ENCODE data around the gene SMIM36. TPM values are rescaled to one million over a fixed set of nuclear protein-coding genes. Genes with fewer than 3 reads are reported as not detected.
"Not testable (repeated sequence)": the region's sequence is repeated elsewhere in the genome, so short reads cannot be mapped to it uniquely, and the experiment has no call there.

SMIM36 gene
- total RNA-seq, 2 experiments from 2014 or later: not detected

DNA sequence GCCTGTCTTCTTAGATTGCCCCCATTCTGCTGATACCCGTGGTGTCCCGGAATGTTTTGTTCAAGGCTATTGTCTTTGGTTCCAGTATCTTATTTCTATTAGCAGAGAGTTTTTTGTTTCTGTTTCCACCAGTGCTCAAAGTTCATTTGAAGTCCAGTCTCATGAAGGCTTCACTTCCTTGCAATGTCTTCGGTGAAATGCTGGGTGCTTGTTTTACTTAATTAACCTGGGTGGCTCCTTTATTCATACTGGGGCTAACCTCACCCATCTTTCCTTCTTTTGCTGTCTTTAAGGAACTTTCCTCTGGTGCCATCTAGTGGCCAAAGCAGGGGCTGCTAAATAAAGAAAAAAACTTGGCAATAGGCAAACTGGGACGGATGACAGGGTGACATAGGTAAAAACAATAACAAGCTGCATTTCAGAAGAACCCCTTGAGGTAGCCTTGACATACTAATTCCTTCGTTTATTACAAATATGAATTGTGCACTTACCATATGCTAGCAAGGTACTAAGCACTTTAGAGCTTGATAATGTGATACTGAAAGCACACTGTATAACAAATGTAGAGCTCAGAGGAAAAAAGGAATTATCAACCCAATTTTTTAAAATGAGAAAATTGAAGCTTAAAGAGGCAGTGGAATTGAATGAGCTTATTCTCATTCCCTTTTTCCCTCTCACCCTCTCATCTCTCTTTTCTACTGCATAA, 2.8 kb upstream of the SMIM36 start:
- H3K27ac Mint-ChIP-seq: no peak overlapping the region
- intact Hi-C loops (cut with micrococcal nuclease): loop anchor here (5.0 to 10.0 kb wide), 3 partner anchors 99 to 519 kb away; no protein-coding TSS in a partner anchor
- H3K27me3 Mint-ChIP-seq: peaks cover 6% of the 10 kb centered on the region
- no peaks in the 10 kb centered on the region for H3K36me3 Mint-ChIP-seq (ENCODE audit: low read depth)
- CTCF ChIA-PET: interaction anchor here (0.7 to 4.6 kb wide), 43 partner anchors 11 to 521 kb away, joined by 3 to 57 read pairs (median 3); partner anchors contain the start of gene MMD
- no peaks in the 10 kb centered on the region for H3K4me1 Mint-ChIP-seq (ENCODE audit: low read depth)
- no peak overlapping the region for H3K4me3 Mint-ChIP-seq
- ATAC-seq: peak; percentile 68
- DNase-seq: peak; percentile 88
- peak; percentile 80 for TF ChIP-seq CTCF (IDR thresholded peaks at IDR 0.05)
- H3K9me3 Mint-ChIP-seq: no peaks in the 10 kb centered on the region
- POLR2A ChIA-PET: no interaction called here

DNA sequence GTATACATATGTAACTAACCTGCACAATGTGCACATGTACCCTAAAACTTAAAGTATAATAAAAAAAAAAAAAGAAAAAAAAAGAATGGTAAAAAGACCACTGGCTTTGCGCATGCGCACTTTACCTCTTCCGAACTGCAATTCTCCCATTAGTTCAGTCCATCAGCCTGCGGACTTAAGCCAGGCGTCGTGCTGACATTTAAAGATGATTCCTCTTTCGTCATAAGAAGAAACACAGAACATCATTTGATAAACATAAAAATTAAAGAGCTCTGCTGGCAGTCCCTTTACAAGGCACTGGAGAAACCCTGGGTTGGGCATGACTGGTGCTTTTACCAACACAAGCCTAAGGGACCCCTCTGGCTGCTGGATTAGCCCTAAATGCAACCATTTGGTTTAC, 3.6 kb downstream of the SMIM36 start:
- H3K36me3 Mint-ChIP-seq (ENCODE audit: low read depth); H3K27ac Mint-ChIP-seq; intact Hi-C loops (cut with micrococcal nuclease); CTCF ChIA-PET; ATAC-seq; H3K4me1 Mint-ChIP-seq (ENCODE audit: low read depth); H3K4me3 Mint-ChIP-seq; DNase-seq; H3K9me3 Mint-ChIP-seq; H3K27me3 Mint-ChIP-seq; POLR2A ChIA-PET: not testable (repeated sequence)

DNA sequence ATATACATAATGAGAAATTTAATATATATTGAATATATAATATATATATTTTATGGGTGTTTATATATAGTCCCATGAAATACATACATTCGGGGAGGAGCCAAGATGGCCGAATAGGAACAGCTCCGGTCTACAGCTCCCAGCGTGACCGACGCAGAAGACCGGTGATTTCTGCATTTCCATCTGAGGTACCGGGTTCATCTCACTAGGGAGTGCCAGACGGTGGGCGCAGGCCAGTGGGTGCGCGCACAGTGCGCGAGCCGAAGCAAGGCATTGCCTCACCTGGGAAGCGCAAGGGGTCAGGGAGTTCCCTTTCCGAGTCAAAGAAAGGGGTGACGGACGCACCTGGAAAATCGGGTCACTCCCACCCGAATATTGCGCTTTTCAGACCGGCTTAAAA, 9.6 kb downstream of the SMIM36 start:
- DNase-seq; ATAC-seq; POLR2A ChIA-PET; intact Hi-C loops (cut with micrococcal nuclease); H3K27ac Mint-ChIP-seq; H3K27me3 Mint-ChIP-seq; H3K36me3 Mint-ChIP-seq (ENCODE audit: low read depth); H3K4me3 Mint-ChIP-seq; H3K9me3 Mint-ChIP-seq; H3K4me1 Mint-ChIP-seq (ENCODE audit: low read depth); CTCF ChIA-PET: not testable (repeated sequence)

GRCh38 chr17:55500103-55500502, 11.1 kb downstream of the SMIM36 start:
- Mint-ChIP-seq H3K4me1 (ENCODE audit: low read depth) (no peaks in the 10 kb centered on the region), H3K4me3 (no peak overlapping the region), H3K9me3 (no peaks in the 10 kb centered on the region), H3K36me3 (ENCODE audit: low read depth) (no peaks in the 10 kb centered on the region), H3K27me3 (peaks cover 3% of the 10 kb centered on the region), H3K27ac (no peak overlapping the region)
- ChIA-PET POLR2A (no interaction called here), CTCF (interaction anchor here (1.1 to 3.8 kb wide), 4 partner anchors 13 to 144 kb away, joined by 3 to 14 read pairs (median 6); no protein-coding TSS in a partner anchor)
- intact Hi-C loops (cut with micrococcal nuclease): no loop called here
- DNase-seq: peak; percentile 3
- no peak for TF ChIP-seq CTCF (IDR thresholded peaks at IDR 0.05)
- no peak for ATAC-seq

GRCh38 chr17:55496094-55496881, 15.0 kb downstream of the SMIM36 start:
- no peak for TF ChIP-seq CTCF (IDR thresholded peaks at IDR 0.05)
- H3K27me3 Mint-ChIP-seq: peaks cover 10% of the 10 kb centered on the region
- ChIA-PET CTCF (no interaction called here), POLR2A (no interaction called here)
- no peaks in the 10 kb centered on the region for H3K36me3 Mint-ChIP-seq (ENCODE audit: low read depth)
- H3K27ac Mint-ChIP-seq: no peak overlapping the region
- H3K4me1 Mint-ChIP-seq (ENCODE audit: low read depth): no peaks in the 10 kb centered on the region
- H3K9me3 Mint-ChIP-seq: no peaks in the 10 kb centered on the region
- intact Hi-C loops (cut with micrococcal nuclease): no loop called here
- DNase-seq (no peak), ATAC-seq (no peak)
- H3K4me3 Mint-ChIP-seq: no peak overlapping the region

GRCh38 chr17:55495239-55495638, 16.0 kb downstream of the SMIM36 start:
- no peak for ATAC-seq
- Mint-ChIP-seq H3K36me3 (ENCODE audit: low read depth) (no peaks in the 10 kb centered on the region), H3K9me3 (no peaks in the 10 kb centered on the region), H3K27ac (no peak overlapping the region), H3K27me3 (peaks cover 10% of the 10 kb centered on the region), H3K4me1 (ENCODE audit: low read depth) (no peaks in the 10 kb centered on the region), H3K4me3 (no peak overlapping the region)
- ChIA-PET POLR2A (no interaction called here), CTCF (no interaction called here)
- intact Hi-C loops (cut with micrococcal nuclease): no loop called here
- TF ChIP-seq CTCF (IDR thresholded peaks at IDR 0.05): no peak
- no peak for DNase-seq

Measured in activated CD8-positive, alpha-beta T cell treated with anti-CD3 and anti-CD28 coated beads for 36 hours (primary cell).